ENCODE data around the gene GHITM. TPM values are rescaled to one million over a fixed set of nuclear protein-coding genes. Genes with fewer than 3 reads are reported as not detected.

GHITM gene
- total and polyA plus RNA-seq, 2 of the 13 experiments (the other 11 are each of a cell fraction or from before 2014, with no cell fraction given) = 163 to 212 TPM

DNA sequence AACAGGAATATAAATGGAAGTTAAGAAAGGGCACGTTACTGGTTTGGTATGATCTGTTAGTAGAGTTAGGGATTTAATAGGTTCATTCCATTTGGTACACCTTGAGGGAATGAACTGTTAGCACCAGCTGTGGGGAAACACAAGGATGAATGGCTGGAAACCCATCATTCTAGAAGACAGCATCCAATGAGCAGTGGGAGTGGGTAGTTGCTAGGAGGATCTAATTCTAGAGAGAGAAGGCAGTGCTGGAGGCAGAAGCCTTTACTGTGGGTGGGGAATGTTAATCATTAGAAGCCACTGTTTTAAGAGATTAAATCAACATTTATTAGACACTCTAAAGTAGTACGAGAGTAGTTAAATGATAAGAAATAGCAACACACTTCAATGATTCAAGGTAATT lies 18.8 kb downstream of the GHITM start:
- Histone ChIP-seq H3K9me3 (ENCODE audit: low read length) (no peaks in the 10 kb centered on the region), H3K36me3 (replicated peaks in 1 of 2; ENCODE audit: control insufficient read depth in 1 of 2, insufficient read depth in 2 of 2, low read length in 2 of 2) (peaks cover 0 to 2% of the 10 kb centered on the region in 2 experiments; a peak in 1 of 5 replicates), H2AFZ (ENCODE audit: low read length) (no peak overlapping the region), H3K4me1 (ENCODE audit: insufficient read depth, low read length) (0 out of 2 replicates have a peak, but pooled peaks cover 10% of the 10 kb centered on the region), H3K79me2 (ENCODE audit: insufficient read depth, low read length) (no peaks in the 10 kb centered on the region), H3K27ac (ENCODE audit: extremely low read length, insufficient read depth, low read length) (no peak overlapping the region), H4K20me1 (ENCODE audit: insufficient read depth, low read length) (no peaks in the 10 kb centered on the region), H3K9ac (ENCODE audit: insufficient read depth, low read depth, low read length) (no peak overlapping the region), H3K4me2 (ENCODE audit: low read depth, low read length) (no peak overlapping the region), H3K27me3 (ENCODE audit: control insufficient read depth in 1 of 2, insufficient read depth in 2 of 2, low read length in 2 of 2) (peaks cover 0 to 3% of the 10 kb centered on the region in 2 experiments; a peak in 1 of 5 replicates), H3K4me3 (replicated peaks in 1 of 3; ENCODE audit: insufficient read depth in 1 of 3, low read depth in 2 of 3, low read length in 3 of 3) (no peak overlapping the region)
- no peak for FAIRE-seq
- TF ChIP-seq PAF1 (CRISPR knock-in tag; IDR thresholded peaks at IDR 0.05) (0 out of 2 replicates have a peak, but pooled peaks have one; percentile 32), SYNCRIP (IDR thresholded peaks at IDR 0.05; ENCODE audit: insufficient read depth, low read depth, low read length) (no peak), THAP11 (CRISPR knock-in tag; IDR thresholded peaks at IDR 0.05) (no peak)
- TF ChIP-seq, protein P1, sequence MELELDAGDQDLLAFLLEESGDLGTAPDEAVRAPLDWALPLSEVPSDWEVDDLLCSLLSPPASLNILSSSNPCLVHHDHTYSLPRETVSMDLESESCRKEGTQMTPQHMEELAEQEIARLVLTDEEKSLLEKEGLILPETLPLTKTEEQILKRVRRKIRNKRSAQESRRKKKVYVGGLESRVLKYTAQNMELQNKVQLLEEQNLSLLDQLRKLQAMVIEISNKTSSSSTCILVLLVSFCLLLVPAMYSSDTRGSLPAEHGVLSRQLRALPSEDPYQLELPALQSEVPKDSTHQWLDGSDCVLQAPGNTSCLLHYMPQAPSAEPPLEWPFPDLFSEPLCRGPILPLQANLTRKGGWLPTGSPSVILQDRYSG (CRISPR knock-in tag; IDR thresholded peaks at IDR 0.05) = no peak
- no TSS peak for BruUV-seq (replicated peaks)
- ChIA-PET CTCF (ENCODE audit: low intra/inter-chr PET ratio, low total read pairs) (no interaction called here), POLR2A (no interaction called here)
- intact Hi-C loops (cut with micrococcal nuclease; ENCODE audit: unreplicated experiment) (no loop called here), in situ Hi-C loops (cut with HindIII; ENCODE audit: extremely low pct_ligation_motif_present, low pct_unique_long_range_greater_than_20kb) (no loop called here)
- DNase-seq (ENCODE audit: low spot score) = no peak
- ATAC-seq = no peak
- 91% methylated on average over 2 of the region's 2 CpGs for WGBS (ENCODE audit: low lambda C conversion rate)

DNA sequence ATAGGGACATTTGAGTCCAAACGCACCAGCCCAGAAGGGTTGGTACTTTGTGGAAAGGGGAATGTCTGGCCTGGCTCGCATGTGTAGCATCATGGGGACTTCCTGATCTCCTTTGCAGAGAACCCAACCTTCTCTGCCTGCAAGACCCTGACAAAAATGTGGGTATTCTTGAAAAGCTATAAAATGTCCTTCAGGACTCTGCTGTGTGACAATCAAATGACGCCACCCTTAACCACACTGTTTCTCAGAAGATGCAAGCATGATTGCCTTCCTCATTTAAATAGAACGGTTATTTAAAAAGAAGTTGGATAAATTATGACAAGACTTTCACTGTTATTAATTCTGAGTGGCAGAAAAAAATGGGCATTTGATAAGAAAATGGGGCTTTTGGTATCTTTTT lies 19.2 kb downstream of the GHITM start:
- in situ Hi-C loops (cut with HindIII; ENCODE audit: extremely low pct_ligation_motif_present, low pct_unique_long_range_greater_than_20kb) (no loop called here), intact Hi-C loops (cut with micrococcal nuclease; ENCODE audit: unreplicated experiment) (no loop called here)
- H3K9ac ChIP-seq (ENCODE audit: insufficient read depth, low read depth, low read length) = no peak overlapping the region
- ATAC-seq (no peak), FAIRE-seq (no peak), DNase-seq (ENCODE audit: low spot score) (no peak)
- peaks cover 0 to 2% of the 10 kb centered on the region in 2 experiments; a peak in 1 of 5 replicates for H3K36me3 ChIP-seq (replicated peaks in 1 of 2; ENCODE audit: control insufficient read depth in 1 of 2, insufficient read depth in 2 of 2, low read length in 2 of 2)
- no peaks in the 10 kb centered on the region for H4K20me1 ChIP-seq (ENCODE audit: insufficient read depth, low read length)
- BruUV-seq (replicated peaks) = no TSS peak
- ChIA-PET CTCF (ENCODE audit: low intra/inter-chr PET ratio, low total read pairs) (no interaction called here), POLR2A (interaction anchor here (0.7 kb wide), 1 partner anchor 20 kb away, joined by 3 read pairs; no protein-coding TSS in a partner anchor)
- H3K4me3 ChIP-seq (replicated peaks in 1 of 3; ENCODE audit: insufficient read depth in 1 of 3, low read depth in 2 of 3, low read length in 3 of 3) = no peak overlapping the region
- H3K4me1 ChIP-seq (ENCODE audit: insufficient read depth, low read length) = 0 out of 2 replicates have a peak, but pooled peaks cover 10% of the 10 kb centered on the region
- no peak overlapping the region for H3K27ac ChIP-seq (ENCODE audit: extremely low read length, insufficient read depth, low read length)
- H3K79me2 ChIP-seq (ENCODE audit: insufficient read depth, low read length) = no peaks in the 10 kb centered on the region
- H3K27me3 ChIP-seq (ENCODE audit: control insufficient read depth in 1 of 2, insufficient read depth in 2 of 2, low read length in 2 of 2) = peaks cover 0 to 6% of the 10 kb centered on the region in 2 experiments; a peak in 1 of 5 replicates
- 67% methylated on average over 4 of the region's 4 CpGs for WGBS (ENCODE audit: low lambda C conversion rate)
- no peak overlapping the region for H3K4me2 ChIP-seq (ENCODE audit: low read depth, low read length)
- no peak overlapping the region for H2AFZ ChIP-seq (ENCODE audit: low read length)
- no peaks in the 10 kb centered on the region for H3K9me3 ChIP-seq (ENCODE audit: low read length)
- no peak for TF ChIP-seq SP5 (CRISPR knock-in tag; IDR thresholded peaks at IDR 0.05; ENCODE audit: borderline replicate concordance, low read depth)

All from HepG2 (cell line).